GM12878 (cell line): Measurements from ENCODE around the gene LSMEM2. TPM values are rescaled to one million over a fixed set of nuclear protein-coding genes. Genes with fewer than 3 reads are reported as not detected.
A peak's percentile ranks its signal among the peaks of the same experiment; 100 is the strongest.

Source experiments
- BCLAF1 ChIP-seq: fragments of 450-650 bp; IDR thresholded peaks from 2 replicates; pipeline ENCODE4 v1.6.1; 2017; ENCODE audit warnings: antibody characterized with exemption, mild to moderate bottlenecking, moderate library complexity
- BRCA1 ChIP-seq: IDR thresholded peaks from 2 replicates; pipeline ENCODE4 v1.6.1; 2011; ENCODE audit warnings: low read depth, low read length, improper control_type of control experiment
- CBFB ChIP-seq: IDR thresholded peaks from 2 replicates; pipeline ENCODE4 v1.6.1; 2016; ENCODE audit warnings: antibody characterized with exemption, low read depth
- EED ChIP-seq: sonication (generic); IDR thresholded peaks from 2 replicates; pipeline ENCODE4 v1.6.1; 2016; ENCODE audit warnings: antibody characterized with exemption, low read depth
- GABPA ChIP-seq: IDR thresholded peaks from 2 replicates; pipeline ENCODE4 v1.6.1; 2014; ENCODE audit warnings: antibody characterized with exemption, low read depth, mild to moderate bottlenecking, inconsistent platforms
- GATAD2B ChIP-seq: fragments of 450-650 bp; conservative IDR thresholded peaks from 2 replicates; pipeline ENCODE4 v1.6.1; 2017; ENCODE audit warnings: low read depth, mild to moderate bottlenecking, moderate library complexity
- NFYA ChIP-seq: IDR thresholded peaks from 2 replicates; pipeline ENCODE4 v1.6.1; 2011; ENCODE audit warnings: low read depth, mild to moderate bottlenecking, low read length, improper control_type of control experiment, borderline replicate concordance
- NR2C1 ChIP-seq: fragments of 450-650 bp; IDR thresholded peaks from 2 replicates; pipeline ENCODE4 v1.6.1; 2017; ENCODE audit warnings: antibody characterized with exemption, mild to moderate bottlenecking, moderate library complexity
- POLR2A ChIP-seq: IDR thresholded peaks from 2 replicates; pipeline ENCODE4 v1.6.1; 2011; ENCODE audit warnings: low read depth, mild to moderate bottlenecking, low read length
- RELA ChIP-seq: fragments of 450-650 bp; IDR thresholded peaks from 2 replicates; pipeline ENCODE4 v1.8.0; 2014; ENCODE audit warnings: borderline replicate concordance; ENCODE audit not compliant: partially characterized antibody
- SIX5 ChIP-seq: IDR thresholded peaks from 2 replicates; pipeline ENCODE4 v1.6.1; 2011; ENCODE audit warnings: mild to moderate bottlenecking, low read depth, low read length, moderate library complexity; ENCODE audit not compliant: severe bottlenecking
- SKIL ChIP-seq: fragments of 450-650 bp; IDR thresholded peaks from 2 replicates; pipeline ENCODE4 v1.6.1; 2017; ENCODE audit warnings: mild to moderate bottlenecking, low read depth, inconsistent platforms; ENCODE audit not compliant: poor library complexity, severe bottlenecking
- SMARCA5 ChIP-seq: fragments of 450-650 bp; IDR thresholded peaks from 2 replicates; pipeline ENCODE4 v1.6.1; 2017; ENCODE audit warnings: mild to moderate bottlenecking
- ZBED1 ChIP-seq: IDR thresholded peaks from 2 replicates; pipeline ENCODE4 v1.6.1; 2016; ENCODE audit warnings: borderline replicate concordance
- ZNF207 ChIP-seq: fragments of 450-650 bp; IDR thresholded peaks from 2 replicates; pipeline ENCODE4 v1.6.1; 2014; ENCODE audit warnings: antibody characterized with exemption, mild to moderate bottlenecking, borderline replicate concordance
- ZNF687 ChIP-seq: fragments of 450-650 bp; IDR thresholded peaks from 2 replicates; pipeline ENCODE4 v1.6.1; 2017; ENCODE audit warnings: mild to moderate bottlenecking, moderate library complexity
- polyA plus RNA-seq, 11 experiments: library from polyadenylated mRNA; depleted of rRNA in 4 of 11; unstranded in 6 of 11; stranded (reverse) in 5 of 11; fragments of >200 nt; fragmentation: Nextera tagmentation in 4 of 11; fragmentation: Illumina TruSeq in 1 of 11; extraction: Ambion mirVana in 4 of 11; extraction: Trizol in 1 of 11; gene quantifications; 1 replicate in 1 of 11; 2 replicates in 10 of 11; pipeline versions ENCODE4 v1.2.1 to v1.2.3, GENCODE V29; 2011 to 2016; ENCODE audit warnings: inconsistent platforms in 2 of 11, missing spikeins in 2 of 11, low read depth in 1 of 11
- total RNA-seq, 4 experiments: library from RNA; depleted of rRNA in 3 of 4; stranded (reverse); fragments of >200 nt in 3 of 4; fragmentation: Illumina TruSeq in 1 of 4; extraction: Trizol in 1 of 4; gene quantifications; 2 replicates each; pipeline versions ENCODE4 v1.2.1 to v1.2.3, GENCODE V29; 2013 to 2021
- TF ChIP-seq, protein P1 (sequence below): IDR thresholded peaks from 2 replicates; pipeline ENCODE4 v1.6.1; 2011; ENCODE audit warnings: low read depth, low read length, improper control_type of control experiment, borderline replicate concordance

The LSMEM2 gene
- total and polyA plus RNA-seq, 10 of the 15 experiments (the other 5 are each of a cell fraction or from before 2014, with no cell fraction given) = 0.17 TPM; not detected in 9

GRCh38 chr3:50246517-50246954 is 32.4 kb upstream of the LSMEM2 start (continued):
- TF ChIP-seq ZNF687 = peak; percentile 58; the same call in 1 of the 2 replicates
- no peak for TF ChIP-seq NFYA
- no peak for TF ChIP-seq ZBED1
- TF ChIP-seq SIX5 = no peak
- no peak for TF ChIP-seq SKIL
- TF ChIP-seq, protein P1, sequence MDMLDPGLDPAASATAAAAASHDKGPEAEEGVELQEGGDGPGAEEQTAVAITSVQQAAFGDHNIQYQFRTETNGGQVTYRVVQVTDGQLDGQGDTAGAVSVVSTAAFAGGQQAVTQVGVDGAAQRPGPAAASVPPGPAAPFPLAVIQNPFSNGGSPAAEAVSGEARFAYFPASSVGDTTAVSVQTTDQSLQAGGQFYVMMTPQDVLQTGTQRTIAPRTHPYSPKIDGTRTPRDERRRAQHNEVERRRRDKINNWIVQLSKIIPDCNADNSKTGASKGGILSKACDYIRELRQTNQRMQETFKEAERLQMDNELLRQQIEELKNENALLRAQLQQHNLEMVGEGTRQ = no peak
- peak; percentile 0; the same call in 1 of the 2 replicates for TF ChIP-seq EED
- TF ChIP-seq POLR2A = peak; percentile 35; the same call in 1 of the 2 replicates
- no peak for TF ChIP-seq BCLAF1
- TF ChIP-seq GABPA = peak; percentile 75
- TF ChIP-seq ZNF207 = peak; percentile 10; the same call in 1 of the 2 replicates
- no peak for TF ChIP-seq BRCA1
- no peak for TF ChIP-seq RELA
- TF ChIP-seq GATAD2B = no peak
- TF ChIP-seq CBFB = no peak
- TF ChIP-seq NR2C1 = peak; percentile 47
- 0 out of 2 replicates have a peak, but pooled peaks have one; percentile 9 for TF ChIP-seq SMARCA5
